Karpas-422 (cell line): ENCODE measurements around the gene CMTM8. TPM values are rescaled to one million over a fixed set of nuclear protein-coding genes. Genes with fewer than 3 reads are reported as not detected.

ENCODE experiments used
- DNase-seq: peaks from one replicate; pipeline ENCODE4 v3.0.0-alpha.2; 2015
- H2AFZ ChIP-seq: fragments of 200-600 bp; sonication (generic); 2 replicates; pipeline ENCODE4 v1.6.1; 2014; ENCODE audit warnings: antibody characterized with exemption, low read length, mixed read lengths
- H3K27ac ChIP-seq: fragments of 200-600 bp; sonication (generic); 2 replicates; pipeline ENCODE4 v1.5.1; 2014; ENCODE audit warnings: mild to moderate bottlenecking, low read length, moderate library complexity
- H3K27me3 ChIP-seq: fragments of 200-600 bp; sonication (generic); 2 replicates; pipeline ENCODE4 v1.6.1; 2014; ENCODE audit warnings: low read length, mixed read lengths
- H3K36me3 ChIP-seq: fragments of 200-600 bp; sonication (generic); 2 replicates; pipeline ENCODE4 v1.6.1; 2014; ENCODE audit warnings: low read length, mixed read lengths; ENCODE audit not compliant: insufficient read depth
- H3K4me1 ChIP-seq: fragments of 200-600 bp; sonication (generic); 2 replicates; pipeline ENCODE4 v1.6.1; 2014; ENCODE audit warnings: mild to moderate bottlenecking, low read length, mixed read lengths
- H3K4me2 ChIP-seq: fragments of 200-600 bp; sonication (generic); 2 replicates; pipeline ENCODE4 v1.6.1; 2014; ENCODE audit warnings: low read length, low read depth, mild to moderate bottlenecking; ENCODE audit not compliant: poor library complexity, severe bottlenecking
- H3K4me3 ChIP-seq: fragments of 200-600 bp; sonication (generic); 2 replicates; pipeline ENCODE4 v1.5.1; 2014; ENCODE audit warnings: mild to moderate bottlenecking, antibody characterized with exemption, low read length, mixed read lengths
- H3K79me2 ChIP-seq: fragments of 200-600 bp; sonication (generic); 2 replicates; pipeline ENCODE4 v1.6.1; 2014; ENCODE audit warnings: mild to moderate bottlenecking, low read length, mixed read lengths
- H3K9ac ChIP-seq: fragments of 200-600 bp; sonication (generic); 2 replicates; pipeline ENCODE4 v1.6.0; 2014; ENCODE audit warnings: low read length
- H3K9me2 ChIP-seq: fragments of 200-600 bp; sonication (generic), shearing (Covaris generic); replicated peaks from 2 replicates; pipeline ENCODE4 v1.6.0; 2014; ENCODE audit warnings: mild to moderate bottlenecking, low read length, moderate library complexity; ENCODE audit not compliant: insufficient read depth
- H3K9me3 ChIP-seq: fragments of 300-700, 200-600 bp; sonication (generic); 2 replicates; pipeline ENCODE4 v1.6.1; 2014; ENCODE audit warnings: low read length, mixed read lengths
- H4K20me1 ChIP-seq: fragments of 200-600 bp; sonication (generic); 2 replicates; pipeline ENCODE4 v1.6.1; 2014; ENCODE audit warnings: mild to moderate bottlenecking, antibody characterized with exemption, low read length, low read depth; ENCODE audit not compliant: insufficient read depth
- total RNA-seq: library from RNA; depleted of rRNA; stranded (reverse); fragments of >200 nt; shearing (Covaris generic); gene quantifications from 2 replicates; pipeline ENCODE4 v1.2.3, GENCODE V29; 2014; ENCODE audit warnings: low replicate concordance

Gene CMTM8
- total RNA-seq, 1 experiment from 2014 or later, result 0.19 TPM

DNA sequence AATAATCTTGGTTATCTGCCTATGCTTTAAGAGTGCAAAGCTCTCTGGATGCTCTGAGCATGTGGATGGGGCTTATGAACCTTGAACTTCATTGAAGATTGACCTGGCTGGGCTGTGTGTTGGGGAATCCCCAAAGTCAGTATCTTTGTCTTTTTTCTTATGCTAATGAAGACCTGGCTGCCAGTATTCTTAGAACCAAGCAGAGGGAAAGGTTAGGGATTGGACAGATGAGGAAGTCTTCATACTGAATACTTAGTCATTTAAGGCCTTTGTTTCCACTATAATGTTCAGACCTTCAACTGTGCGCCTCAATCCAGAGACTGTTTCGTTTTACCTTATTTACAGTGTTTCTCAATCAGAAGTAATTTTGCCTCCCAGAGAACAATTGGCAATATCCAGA is 110.7 kb downstream of the CMTM8 start:
- no peak overlapping the region for H2AFZ ChIP-seq
- H3K9me3 ChIP-seq, result no peaks in the 10 kb centered on the region
- no peaks in the 10 kb centered on the region for H3K9me2 ChIP-seq
- no peaks in the 10 kb centered on the region for H3K27me3 ChIP-seq
- H3K9ac ChIP-seq, result no peak overlapping the region
- no peak overlapping the region for H3K4me3 ChIP-seq
- no peak overlapping the region for H3K4me2 ChIP-seq
- DNase-seq, result no peak
- H3K4me1 ChIP-seq, result no peaks in the 10 kb centered on the region
- H3K36me3 ChIP-seq, result no peaks in the 10 kb centered on the region
- 0 out of 2 replicates have a peak, but pooled peaks cover 3% of the 10 kb centered on the region for H4K20me1 ChIP-seq
- no peaks in the 10 kb centered on the region for H3K79me2 ChIP-seq
- H3K27ac ChIP-seq, result no peak overlapping the region

DNA sequence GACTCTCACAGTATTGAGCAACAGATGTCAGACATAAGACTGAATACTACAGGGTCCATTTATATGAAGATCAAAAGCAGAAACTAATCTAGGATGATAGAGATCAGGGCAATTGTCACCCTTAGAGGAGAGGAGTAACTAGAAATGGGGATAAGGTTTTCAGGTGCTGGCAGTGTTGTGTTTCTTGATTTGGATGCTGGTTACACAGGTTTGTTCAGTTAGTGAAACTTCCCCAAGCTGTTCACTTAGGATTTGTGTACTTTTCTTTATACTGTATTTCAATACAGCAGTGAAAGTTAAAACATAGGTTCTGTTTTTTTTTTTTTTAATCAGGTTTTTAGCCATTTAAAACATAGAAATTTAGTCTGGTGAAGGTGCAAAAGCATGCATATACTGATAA is 114.1 kb downstream of the CMTM8 start:
- Histone ChIP-seq H3K9me2 (no peaks in the 10 kb centered on the region), H3K9me3 (no peaks in the 10 kb centered on the region), H3K27ac (no peak overlapping the region)

DNA sequence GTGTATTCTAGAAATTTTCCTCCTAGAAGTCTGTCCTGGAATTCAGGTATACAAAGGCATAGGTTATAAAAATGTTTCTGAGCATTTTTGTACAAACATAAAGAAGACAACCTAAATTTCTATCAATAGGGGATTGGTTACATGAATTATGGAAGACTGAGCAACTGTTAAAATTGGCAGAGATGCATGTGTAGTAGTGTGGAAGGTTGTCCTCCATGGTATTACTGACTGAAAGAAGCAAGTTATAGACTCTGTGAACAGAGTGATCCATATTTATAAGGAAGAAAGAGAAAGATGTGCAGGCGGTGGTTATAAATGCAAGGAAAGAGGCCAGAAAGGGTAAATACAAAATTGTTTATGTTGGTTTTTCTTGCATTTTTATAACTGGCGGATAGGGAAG is 114.9 kb downstream of the CMTM8 start:
- no peak overlapping the region for H3K9ac ChIP-seq
- H2AFZ ChIP-seq, result no peak overlapping the region
- DNase-seq, result no peak
- no peaks in the 10 kb centered on the region for H3K9me2 ChIP-seq
- no peaks in the 10 kb centered on the region for H3K9me3 ChIP-seq
- no peaks in the 10 kb centered on the region for H3K27me3 ChIP-seq
- H3K27ac ChIP-seq, result no peak overlapping the region
- no peak overlapping the region for H3K4me2 ChIP-seq
- no peaks in the 10 kb centered on the region for H3K4me1 ChIP-seq
- 0 out of 2 replicates have a peak, but pooled peaks cover 3% of the 10 kb centered on the region for H4K20me1 ChIP-seq
- H3K79me2 ChIP-seq, result no peaks in the 10 kb centered on the region
- no peaks in the 10 kb centered on the region for H3K36me3 ChIP-seq
- H3K4me3 ChIP-seq, result no peak overlapping the region

More for the DNA sequence above, 114.1 kb downstream of the CMTM8 start:
- DNase-seq, result no peak
- H4K20me1 ChIP-seq, result 0 out of 2 replicates have a peak, but pooled peaks cover 3% of the 10 kb centered on the region
- no peak overlapping the region for H3K4me2 ChIP-seq
- no peaks in the 10 kb centered on the region for H3K36me3 ChIP-seq
- no peaks in the 10 kb centered on the region for H3K79me2 ChIP-seq
- H3K9ac ChIP-seq, result no peak overlapping the region
- no peak overlapping the region for H3K4me3 ChIP-seq
- no peaks in the 10 kb centered on the region for H3K27me3 ChIP-seq
- H3K4me1 ChIP-seq, result no peaks in the 10 kb centered on the region
- H2AFZ ChIP-seq, result no peak overlapping the region

DNA sequence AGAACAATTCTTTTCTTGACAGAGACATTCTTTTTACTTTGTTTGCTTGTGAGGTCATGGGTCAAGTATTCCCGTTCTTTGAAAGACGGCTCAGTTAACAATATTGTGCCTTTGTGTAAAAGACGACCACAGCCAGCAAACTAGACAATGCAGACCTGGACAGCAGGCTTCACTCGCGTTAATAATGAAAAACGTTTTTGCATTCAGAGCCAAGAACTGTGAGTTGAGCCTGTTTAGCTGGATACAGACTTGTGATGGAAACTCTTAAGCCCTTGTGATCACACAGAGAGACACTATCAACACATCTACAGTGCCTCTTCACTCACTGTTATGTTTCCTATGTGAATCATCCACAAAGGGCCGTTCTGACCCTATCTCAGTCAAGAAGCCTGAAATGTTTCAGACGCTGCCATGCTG is 115.9 kb downstream of the CMTM8 start:
- no peak overlapping the region for H3K9ac ChIP-seq
- DNase-seq, result no peak
- no peaks in the 10 kb centered on the region for H3K27me3 ChIP-seq
- no peak overlapping the region for H2AFZ ChIP-seq
- 0 out of 2 replicates have a peak, but pooled peaks cover 3% of the 10 kb centered on the region for H4K20me1 ChIP-seq
- no peaks in the 10 kb centered on the region for H3K79me2 ChIP-seq
- no peaks in the 10 kb centered on the region for H3K36me3 ChIP-seq
- no peaks in the 10 kb centered on the region for H3K9me2 ChIP-seq
- no peak overlapping the region for H3K4me2 ChIP-seq
- H3K9me3 ChIP-seq, result no peaks in the 10 kb centered on the region
- no peak overlapping the region for H3K27ac ChIP-seq
- no peak overlapping the region for H3K4me3 ChIP-seq
- no peaks in the 10 kb centered on the region for H3K4me1 ChIP-seq

DNA sequence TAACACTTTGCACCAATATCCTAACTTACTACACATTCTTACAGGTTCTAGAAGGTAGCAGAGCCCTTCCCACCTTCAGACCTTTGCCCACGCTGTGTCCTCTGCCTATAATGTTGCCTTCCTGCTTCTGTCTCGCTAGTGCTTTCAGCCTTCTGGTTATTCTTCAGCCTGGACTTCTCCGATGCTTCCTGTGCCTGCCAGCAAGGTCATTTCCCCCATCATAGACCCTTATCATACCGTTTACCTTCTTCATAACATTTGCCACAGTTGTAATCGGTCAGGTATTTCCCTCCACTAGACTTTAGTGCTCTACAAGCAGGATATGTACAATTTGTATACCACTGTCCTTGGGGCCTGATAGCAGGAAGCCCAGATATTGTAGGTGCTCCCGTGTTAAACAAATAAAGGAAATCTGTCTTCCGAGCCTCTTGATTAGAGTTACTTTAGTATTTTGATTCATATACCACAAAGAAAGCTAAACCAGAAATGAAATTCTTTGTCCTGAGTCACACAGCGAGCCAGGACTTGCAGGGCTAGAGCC is 117.3 kb downstream of the CMTM8 start:
- Histone ChIP-seq H3K9me2 (no peaks in the 10 kb centered on the region), H3K27ac (no peak overlapping the region), H3K36me3 (no peaks in the 10 kb centered on the region), H4K20me1 (0 out of 2 replicates have a peak, but pooled peaks cover 3% of the 10 kb centered on the region), H2AFZ (no peak overlapping the region), H3K4me1 (no peaks in the 10 kb centered on the region), H3K4me3 (no peak overlapping the region), H3K79me2 (no peaks in the 10 kb centered on the region), H3K4me2 (no peak overlapping the region), H3K9ac (no peak overlapping the region), H3K9me3 (no peaks in the 10 kb centered on the region), H3K27me3 (no peaks in the 10 kb centered on the region)
- no peak for DNase-seq

DNA sequence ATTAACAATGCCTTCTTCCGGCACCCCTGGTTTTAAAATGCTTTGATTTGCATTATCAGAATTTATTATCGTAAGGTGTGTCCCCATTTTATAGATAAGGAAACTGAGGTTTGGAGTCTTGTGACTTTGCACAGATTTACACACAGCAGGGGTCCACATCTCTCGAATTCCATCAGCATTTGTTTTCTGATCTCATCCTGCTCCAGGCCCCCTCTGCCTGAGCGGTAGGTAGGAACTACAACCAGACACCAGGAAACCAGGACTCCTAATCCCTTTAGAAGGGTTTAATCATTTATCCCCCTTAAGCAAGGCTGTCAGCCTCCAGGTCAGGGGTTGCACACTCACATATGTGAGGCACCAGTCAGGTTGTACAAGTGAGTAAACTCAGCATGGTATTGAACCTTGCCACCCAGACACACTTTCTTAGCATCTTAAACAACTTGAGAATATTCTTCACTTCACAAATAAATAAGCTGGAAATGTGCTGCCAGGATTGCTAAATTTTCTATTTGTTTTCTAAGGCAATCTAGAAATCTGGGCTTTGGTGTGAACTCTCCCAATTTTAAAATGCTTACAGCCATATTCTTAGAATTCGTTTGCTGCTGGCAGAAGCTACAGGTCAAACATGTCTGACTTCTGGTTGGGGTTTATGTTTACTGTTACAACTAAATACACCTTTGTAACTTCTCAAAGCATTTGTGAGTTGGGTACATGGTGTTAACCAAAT is 121.4 kb downstream of the CMTM8 start:
- H3K4me2 ChIP-seq, result no peak overlapping the region
- H3K4me1 ChIP-seq, result no peaks in the 10 kb centered on the region
- H4K20me1 ChIP-seq, result no peaks in the 10 kb centered on the region
- no peak overlapping the region for H2AFZ ChIP-seq
- DNase-seq, result no peak
- H3K27ac ChIP-seq, result no peak overlapping the region
- H3K4me3 ChIP-seq, result no peak overlapping the region
- H3K9me2 ChIP-seq, result no peaks in the 10 kb centered on the region
- H3K27me3 ChIP-seq, result no peaks in the 10 kb centered on the region
- no peak overlapping the region for H3K9ac ChIP-seq
- no peaks in the 10 kb centered on the region for H3K36me3 ChIP-seq
- no peaks in the 10 kb centered on the region for H3K79me2 ChIP-seq
- H3K9me3 ChIP-seq, result no peaks in the 10 kb centered on the region

DNA sequence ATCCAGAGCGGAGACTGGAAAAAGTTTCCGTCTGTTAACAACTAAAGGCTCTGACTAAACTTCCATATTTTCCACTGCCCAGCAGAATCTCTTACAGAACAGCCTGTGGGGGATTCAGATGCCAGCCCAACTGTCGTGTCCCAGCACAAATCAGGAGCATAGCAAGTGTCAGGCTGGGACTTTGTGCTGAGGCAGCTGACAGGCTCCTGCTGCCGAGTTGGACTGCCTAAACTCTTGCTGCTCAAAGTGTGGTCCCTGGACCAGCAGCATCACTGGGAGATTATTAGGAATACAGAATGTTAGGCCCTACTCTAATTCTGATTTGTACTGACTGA is 122.0 kb downstream of the CMTM8 start:
- Histone ChIP-seq H3K9ac (no peak overlapping the region), H3K4me3 (no peak overlapping the region), H3K27me3 (no peaks in the 10 kb centered on the region), H3K4me1 (no peaks in the 10 kb centered on the region), H3K9me3 (no peaks in the 10 kb centered on the region), H2AFZ (no peak overlapping the region), H3K36me3 (no peaks in the 10 kb centered on the region), H3K9me2 (no peaks in the 10 kb centered on the region), H3K4me2 (no peak overlapping the region), H3K27ac (no peak overlapping the region), H3K79me2 (no peaks in the 10 kb centered on the region), H4K20me1 (no peaks in the 10 kb centered on the region)
- DNase-seq, result peak; percentile 38

DNA sequence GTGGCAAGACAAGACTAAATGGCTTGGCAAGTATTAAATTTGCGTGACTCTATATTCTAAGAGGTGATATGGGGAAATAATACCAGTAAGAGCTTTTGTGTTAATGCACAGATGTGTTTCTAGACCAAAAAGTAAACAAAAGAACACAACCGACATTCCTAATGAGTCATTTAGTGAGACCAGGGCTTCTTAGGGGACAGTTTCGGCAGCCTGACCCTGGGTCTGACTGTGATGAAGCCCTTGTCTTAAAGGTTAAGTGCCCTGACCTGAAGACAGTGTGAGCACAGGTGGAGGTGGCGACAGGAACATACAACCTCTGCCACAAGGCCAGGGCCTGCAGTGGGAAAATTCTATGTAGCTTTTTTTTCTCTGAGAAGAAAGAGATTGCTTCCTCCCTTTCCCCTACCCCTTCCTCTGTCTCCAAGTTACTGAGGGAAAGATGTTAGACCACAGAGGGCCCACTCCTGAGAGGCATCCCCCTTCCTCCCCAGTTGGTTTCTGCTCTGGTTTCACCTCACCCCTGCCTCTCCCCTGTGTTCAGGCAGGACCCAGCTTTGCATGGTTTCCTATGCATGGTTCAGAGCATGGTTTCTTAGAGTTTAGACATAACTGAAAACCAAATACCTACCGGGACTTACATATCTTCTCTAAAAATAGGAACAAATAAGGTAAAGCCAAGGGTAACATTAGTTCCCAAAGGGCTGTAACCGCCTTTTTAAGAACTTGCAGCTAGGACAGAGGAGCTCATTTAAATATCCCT is 128.3 kb downstream of the CMTM8 start:
- Histone ChIP-seq H3K36me3 (no peaks in the 10 kb centered on the region), H4K20me1 (no peaks in the 10 kb centered on the region), H3K4me2 (no peak overlapping the region), H3K4me3 (no peak overlapping the region), H3K27me3 (no peaks in the 10 kb centered on the region), H3K4me1 (no peaks in the 10 kb centered on the region), H3K9me3 (no peaks in the 10 kb centered on the region), H3K79me2 (no peaks in the 10 kb centered on the region), H2AFZ (no peak overlapping the region), H3K9me2 (no peaks in the 10 kb centered on the region), H3K9ac (no peak overlapping the region), H3K27ac (no peak overlapping the region)
- DNase-seq, result no peak
